Neural cell (in vitro differentiated cells): ENCODE data around the gene RAB3GAP2.

Experiments used
- CTCF ChIP-seq: fragments of 450-650 bp; IDR thresholded peaks from 2 replicates; pipeline ENCODE4 v1.5.1; 2014; ENCODE audit warnings: antibody characterized with exemption, mild to moderate bottlenecking, moderate library complexity; ENCODE audit not compliant: poor library complexity, severe bottlenecking
- EZH2 ChIP-seq: fragments of 200-600, 300-800 bp; shearing (Covaris generic), sonication (generic); IDR thresholded peaks from 2 replicates; pipeline ENCODE4 v1.6.1; 2014; ENCODE audit warnings: antibody characterized with exemption, low read length, borderline replicate concordance, mild to moderate bottlenecking; ENCODE audit not compliant: insufficient read depth, poor library complexity, severe bottlenecking
- POLR2AphosphoS5 ChIP-seq: IDR thresholded peaks from 2 replicates; pipeline ENCODE4 v1.6.1; 2012
- REST ChIP-seq: IDR thresholded peaks from 2 replicates; pipeline ENCODE4 v1.6.1; 2012; ENCODE audit warnings: borderline replicate concordance
- SMC3 ChIP-seq: fragments of 450-650 bp; conservative IDR thresholded peaks from 2 replicates; pipeline ENCODE4 v1.6.1; 2014; ENCODE audit warnings: antibody characterized with exemption, mild to moderate bottlenecking, moderate library complexity; ENCODE audit not compliant: poor library complexity

DNA sequence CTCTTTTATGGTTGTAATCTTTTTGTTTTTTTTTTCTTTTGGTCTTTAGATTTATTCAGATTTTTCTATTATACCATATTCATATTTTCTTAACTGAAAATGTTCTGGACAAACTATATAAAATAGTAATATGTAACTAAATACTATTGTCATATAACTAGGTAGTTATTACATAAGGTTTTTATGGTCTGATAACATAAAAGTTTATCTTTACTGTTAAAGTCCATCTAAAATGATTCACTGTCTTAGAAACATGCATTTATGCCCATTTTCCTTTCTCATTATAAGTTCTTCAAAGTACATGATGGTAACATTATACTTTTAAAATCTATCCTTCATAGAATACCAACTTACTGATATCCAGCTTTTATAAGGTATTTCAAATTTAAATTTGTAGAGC is 149.2 kb downstream of the RAB3GAP2 start:
- TF ChIP-seq CTCF (no peak), POLR2AphosphoS5 (no peak), EZH2 (no peak), REST (no peak), SMC3 (no peak)
